Pancreas (tissue), 10 donors: ENCODE results near the gene TRIM10. TPM values are rescaled to one million over a fixed set of nuclear protein-coding genes. Genes with fewer than 3 reads are reported as not detected.
"Not testable (repeated sequence)": the region's sequence is repeated elsewhere in the genome, so short reads cannot be mapped to it uniquely, and the experiment has no call there.

Experiments used
- ATAC-seq, 4 donors: fragments of 200-7000 bp; cut with Tn5 transposase; one replicate each; pipeline versions ENCODE4 v1.8.0 to v1.9.1; 2020; ENCODE audit warnings: mild to moderate bottlenecking in 4 of 4, moderate library complexity in 4 of 4
- DNase-seq, 6 donors: peaks; one replicate each; pipeline ENCODE4 v3.0.0-alpha.2; 2020
- FAIRE-seq: peaks from 2 replicates; lab custom pipeline; 2012; peaks lifted over from hg19 to GRCh38; lab: Jason Lieb, UNC
- H3K27ac ChIP-seq, 4 donors: fragments of 200-600 bp; sonication (generic); 1 replicate in 3 of 4; 2 replicates in 1 of 4; pipeline versions ENCODE4 v1.5.0 to v1.8.0; 2020
- H3K27me3 ChIP-seq, 4 donors: fragments of 200-600 bp; one replicate each; pipeline ENCODE4 v1.8.0; 2021
- H3K36me3 ChIP-seq, 3 donors: fragments of 200-600 bp; sonication (generic) in 1 of 3; one replicate each; pipeline versions ENCODE4 v1.5.0 to v1.8.0; 2020 to 2021
- H3K4me1 ChIP-seq, 3 donors: fragments of 200-600 bp; one replicate each; pipeline ENCODE4 v1.8.0; 2021
- H3K4me3 ChIP-seq, 4 donors: fragments of 200-600 bp; sonication (generic) in 2 of 4; one replicate each; pipeline versions ENCODE4 v1.5.0 to v1.8.0; 2020 to 2021
- H3K9me3 ChIP-seq, 4 donors: fragments of 200-600 bp; one replicate each; pipeline ENCODE4 v1.8.0; 2021
- WGBS, 2 donors: extraction: QIAGEN DNeasy Blood & Tissue Kit; methylation state at CpG; one replicate each; pipeline ENCODE4 v1.1.7; 2013; 5-methylcytosine and 5-hydroxymethylcytosine counted together
- intact Hi-C, 3 donors: fragments of 100-400 bp; cut with DNase I; formaldehyde crosslinking; loops; one replicate each; pipeline versions ENCODE4 v1.11.1 to v1.14.2; 2022
- polyA plus RNA-seq, 2 donors: library from polyadenylated mRNA; stranded (reverse); fragments of 200-250 nt; gene quantifications; one replicate each; pipeline ENCODE4 v1.2.3, GENCODE V29; 2013
- total RNA-seq, 6 donors: library from RNA; stranded (reverse); fragmentation: NEBNext Ultra II Directional in 4 of 6; extraction: Animal tissue kit (Norgen Biotek cat#: 25700) in 4 of 6; gene quantifications; one replicate each; pipeline versions ENCODE4 v1.2.1 to v1.2.4, GENCODE V29; 2021 to 2023
- TF ChIP-seq, protein P1 (sequence below), 4 donors: fragments of 200-600 bp; sonication (generic) in 3 of 4; IDR thresholded peaks; one replicate each; pipeline versions ENCODE4 v1.5.0 to v1.8.0; 2021; ENCODE audit warnings: antibody characterized with exemption in 4 of 4
- donor health status: healthy with polysubstance abuse.
- donor health status: DM: no; HTN: no; CAD: no; lungs with moderate emphysema.
- donor health status: DM: no; HTN: no; CAD: no.
- donor health status: control.
- donor health status: control.
- donor health status: Bipolar disorder and iron deficiency.
- donor health status: DM: yes; HTN: yes; CAD: no.
- donor health status: DM: no; HTN: no; CAD: no.
- donor health status: DM: no; HTN: no; CAD: no.
- donor health status: DM: yes; HTN: yes; CAD: no.

TRIM10 gene
- total and polyA plus RNA-seq, 8 donors, result 0.02 to 0.03 TPM; not detected in 6

DNA sequence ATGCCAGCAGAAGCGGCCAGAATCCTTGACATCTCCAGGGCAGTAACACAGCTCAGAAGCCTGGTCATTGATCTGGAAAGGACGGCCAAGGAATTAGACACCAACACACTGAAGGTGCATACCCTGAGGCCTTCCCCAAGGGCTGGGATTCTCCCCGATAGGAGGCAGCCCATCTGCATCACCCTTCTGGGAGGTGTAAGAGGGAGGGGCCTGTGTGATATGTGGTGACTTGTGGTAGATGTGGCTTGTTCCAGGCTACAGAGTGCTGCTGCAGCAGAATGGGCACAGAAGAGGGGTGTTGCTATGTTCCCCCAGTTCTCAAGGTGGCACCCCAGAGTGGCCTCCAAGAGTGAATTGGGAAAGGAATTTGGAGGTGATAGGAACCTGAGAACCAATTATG, 13.9 kb downstream of the TRIM10 start:
- 64 to 78% methylated on average over 3 of the region's 3 CpGs for WGBS, 2 donors
- Histone ChIP-seq H3K4me1 (no peaks in the 10 kb centered on the region), H3K9me3 (no peaks in the 10 kb centered on the region), H3K36me3 (no peaks in the 10 kb centered on the region), H3K4me3 (no peak overlapping the region), H3K27me3 (peaks cover 0 to 4% (median 2%) of the 10 kb centered on the region in 4 donors), H3K27ac (no peak overlapping the region)
- TF ChIP-seq, protein P1, sequence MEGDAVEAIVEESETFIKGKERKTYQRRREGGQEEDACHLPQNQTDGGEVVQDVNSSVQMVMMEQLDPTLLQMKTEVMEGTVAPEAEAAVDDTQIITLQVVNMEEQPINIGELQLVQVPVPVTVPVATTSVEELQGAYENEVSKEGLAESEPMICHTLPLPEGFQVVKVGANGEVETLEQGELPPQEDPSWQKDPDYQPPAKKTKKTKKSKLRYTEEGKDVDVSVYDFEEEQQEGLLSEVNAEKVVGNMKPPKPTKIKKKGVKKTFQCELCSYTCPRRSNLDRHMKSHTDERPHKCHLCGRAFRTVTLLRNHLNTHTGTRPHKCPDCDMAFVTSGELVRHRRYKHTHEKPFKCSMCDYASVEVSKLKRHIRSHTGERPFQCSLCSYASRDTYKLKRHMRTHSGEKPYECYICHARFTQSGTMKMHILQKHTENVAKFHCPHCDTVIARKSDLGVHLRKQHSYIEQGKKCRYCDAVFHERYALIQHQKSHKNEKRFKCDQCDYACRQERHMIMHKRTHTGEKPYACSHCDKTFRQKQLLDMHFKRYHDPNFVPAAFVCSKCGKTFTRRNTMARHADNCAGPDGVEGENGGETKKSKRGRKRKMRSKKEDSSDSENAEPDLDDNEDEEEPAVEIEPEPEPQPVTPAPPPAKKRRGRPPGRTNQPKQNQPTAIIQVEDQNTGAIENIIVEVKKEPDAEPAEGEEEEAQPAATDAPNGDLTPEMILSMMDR (IDR thresholded peaks at IDR 0.05), result no peak
- FAIRE-seq (no peak), DNase-seq (no peak), ATAC-seq (no peak)
- intact Hi-C loops, result no loop called here

DNA sequence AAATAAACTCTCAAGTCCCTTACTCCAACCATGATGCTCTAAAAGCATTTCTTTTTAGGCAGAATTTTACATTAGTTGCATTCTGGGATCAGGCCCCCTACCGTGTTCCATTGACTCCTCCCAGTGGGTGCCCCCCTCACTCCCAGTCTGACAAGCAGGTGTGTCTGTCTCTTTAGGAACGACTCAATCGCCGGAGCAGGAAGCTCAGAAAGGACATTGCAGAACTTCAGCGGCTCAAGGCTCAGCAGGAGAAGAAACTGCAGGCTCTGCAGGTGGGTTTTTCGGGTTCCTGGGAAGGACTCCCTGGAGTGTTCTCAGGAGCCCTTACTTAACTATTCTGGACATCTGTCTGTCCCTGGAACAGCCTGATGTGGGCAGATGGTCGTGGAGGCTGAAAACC, 15.2 kb downstream of the TRIM10 start:
- H3K4me1 ChIP-seq, result no peaks in the 10 kb centered on the region

DNA sequence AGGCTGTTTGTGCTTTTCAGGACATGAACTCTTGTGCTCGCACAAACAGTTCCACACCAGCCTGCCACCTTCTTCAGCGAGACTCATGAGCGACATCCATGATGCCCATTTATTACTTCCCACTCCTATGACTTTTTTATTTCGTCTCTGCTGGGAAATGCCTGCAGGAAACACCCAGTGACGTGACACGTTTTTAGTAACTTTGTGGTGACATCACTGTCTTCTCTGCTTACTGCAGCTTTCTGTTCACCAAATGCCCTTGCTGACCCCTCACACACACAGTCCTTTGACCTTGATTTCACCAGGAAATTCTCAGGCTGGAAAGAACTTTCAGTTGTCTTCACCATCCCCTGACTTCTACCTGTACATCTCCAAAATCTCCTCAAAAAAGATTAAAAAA, 16.2 kb downstream of the TRIM10 start:
- intact Hi-C loops, result no loop called here
- 59 to 79% methylated on average over 6 of the region's 6 CpGs for WGBS, 2 donors
- H3K9me3 ChIP-seq, result no peaks in the 10 kb centered on the region
- no peak overlapping the region for H3K27ac ChIP-seq
- FAIRE-seq (no peak), DNase-seq (no peak), ATAC-seq (no peak)
- H3K4me3 ChIP-seq, result no peak overlapping the region
- H3K27me3 ChIP-seq, result peaks cover 0 to 4% (median 2%) of the 10 kb centered on the region in 4 donors
- no peaks in the 10 kb centered on the region for H3K36me3 ChIP-seq
- H3K4me1 ChIP-seq, result no peaks in the 10 kb centered on the region
- TF ChIP-seq, protein P1 (IDR thresholded peaks at IDR 0.05), result no peak

More for the DNA sequence above, 15.2 kb downstream of the TRIM10 start:
- DNase-seq, result no peak
- no peaks in the 10 kb centered on the region for H3K36me3 ChIP-seq
- no peaks in the 10 kb centered on the region for H3K9me3 ChIP-seq
- peaks cover 0 to 4% (median 2%) of the 10 kb centered on the region in 4 donors for H3K27me3 ChIP-seq
- H3K27ac ChIP-seq, result no peak overlapping the region
- intact Hi-C loops, result no loop called here
- no peak overlapping the region for H3K4me3 ChIP-seq
- FAIRE-seq, result no peak
- no peak for ATAC-seq
- 46 to 51% methylated on average over 7 of the region's 7 CpGs for WGBS, 2 donors
- TF ChIP-seq, protein P1 (IDR thresholded peaks at IDR 0.05), result no peak

DNA sequence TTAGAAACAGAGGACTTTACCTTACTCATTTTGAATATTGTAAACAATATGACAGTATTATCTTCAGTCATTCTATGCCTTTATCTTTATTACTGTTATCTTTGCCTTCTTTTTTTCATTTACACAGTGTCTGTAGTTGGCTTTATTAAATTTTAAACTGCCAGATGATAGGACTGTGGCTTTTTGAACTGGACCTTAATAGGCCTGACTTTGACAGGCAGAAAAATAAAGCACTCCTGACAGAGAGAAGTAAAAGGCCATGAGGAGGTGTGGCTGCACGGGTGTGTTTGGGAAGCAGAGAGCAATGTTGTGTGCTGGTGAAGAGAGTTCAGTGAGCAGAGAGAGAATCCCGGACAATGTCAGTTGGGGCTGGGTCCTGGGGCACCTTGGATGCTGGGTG, 17.2 kb downstream of the TRIM10 start:
- no peak for FAIRE-seq
- no peak overlapping the region for H3K4me3 ChIP-seq
- intact Hi-C loops, result no loop called here
- TF ChIP-seq, protein P1 (IDR thresholded peaks at IDR 0.05), result no peak
- no peak for DNase-seq
- H3K27ac ChIP-seq, result no peak overlapping the region
- no peak for ATAC-seq
- WGBS, 2 donors, result 59 to 61% methylated on average over 2 of the region's 2 CpGs
- H3K27me3 ChIP-seq, result peaks cover 0 to 4% (median 2%) of the 10 kb centered on the region in 4 donors
- no peaks in the 10 kb centered on the region for H3K4me1 ChIP-seq
- H3K9me3 ChIP-seq, result no peaks in the 10 kb centered on the region
- H3K36me3 ChIP-seq, result no peaks in the 10 kb centered on the region

DNA sequence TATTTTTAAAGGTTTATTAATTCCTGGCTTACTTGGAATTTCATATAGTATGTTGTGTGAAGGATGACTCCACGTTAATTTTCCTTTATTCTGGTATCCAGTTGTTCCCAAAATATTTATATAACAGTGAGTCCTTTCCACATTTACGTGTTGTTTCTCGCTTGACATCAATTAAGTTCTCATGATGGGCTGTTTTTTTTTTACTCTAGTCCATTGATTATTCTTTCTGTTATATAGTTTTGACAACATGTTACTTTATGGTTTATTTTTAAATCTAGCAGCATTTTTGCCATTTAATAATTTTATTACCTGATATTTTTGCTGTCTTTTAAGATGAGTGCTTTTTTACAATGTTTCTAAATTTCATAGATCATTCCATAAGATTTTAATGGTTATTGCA, 18.3 kb downstream of the TRIM10 start:
- FAIRE-seq, result no peak

DNA sequence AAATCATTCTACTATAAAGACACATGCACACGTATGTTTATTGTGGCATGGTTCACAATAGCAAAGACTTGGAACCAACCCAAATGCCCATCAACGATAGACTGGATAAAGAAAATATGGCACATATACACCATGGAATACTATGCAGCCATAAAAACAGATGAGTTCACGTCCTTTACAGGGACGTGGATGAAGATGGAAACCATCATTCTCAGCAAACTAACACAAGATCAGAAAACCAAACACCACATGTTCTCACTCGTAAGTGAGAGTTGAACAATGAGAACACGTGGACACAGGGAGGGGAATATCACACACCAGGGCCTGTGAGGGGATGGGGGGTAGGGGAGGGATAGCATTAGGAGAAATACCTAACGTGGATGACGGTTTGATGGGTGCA, 20.8 kb downstream of the TRIM10 start:
- H3K27ac ChIP-seq, ATAC-seq, FAIRE-seq, H3K4me3 ChIP-seq, H3K9me3 ChIP-seq, H3K36me3 ChIP-seq, intact Hi-C loops, DNase-seq, H3K27me3 ChIP-seq, H3K4me1 ChIP-seq: not testable (repeated sequence)
- 68 to 78% methylated on average over 8 of the region's 8 CpGs for WGBS, 2 donors

More for the DNA sequence above, 18.3 kb downstream of the TRIM10 start:
- Histone ChIP-seq H3K9me3 (no peaks in the 10 kb centered on the region), H3K27me3 (peaks cover 0 to 4% (median 2%) of the 10 kb centered on the region in 4 donors), H3K36me3 (no peaks in the 10 kb centered on the region), H3K4me1 (no peaks in the 10 kb centered on the region), H3K27ac (no peak overlapping the region), H3K4me3 (no peak overlapping the region)
- no peak for ATAC-seq
- TF ChIP-seq, protein P1 (IDR thresholded peaks at IDR 0.05), result no peak
- no peak for DNase-seq
- 67 to 78% methylated on average over 3 of the region's 3 CpGs for whole genome bisulfite sequencing, 2 donors
- intact Hi-C loops, result no loop called here
